ENCODE measurements around the gene MDGA2. TPM values are rescaled to one million over a fixed set of nuclear protein-coding genes. Genes with fewer than 3 reads are reported as not detected.

Gene MDGA2
- total and polyA plus RNA-seq, 2 of the 8 experiments (the other 6 are each of a cell fraction or from before 2014, with no cell fraction given) = 0.11 to 0.69 TPM

DNA sequence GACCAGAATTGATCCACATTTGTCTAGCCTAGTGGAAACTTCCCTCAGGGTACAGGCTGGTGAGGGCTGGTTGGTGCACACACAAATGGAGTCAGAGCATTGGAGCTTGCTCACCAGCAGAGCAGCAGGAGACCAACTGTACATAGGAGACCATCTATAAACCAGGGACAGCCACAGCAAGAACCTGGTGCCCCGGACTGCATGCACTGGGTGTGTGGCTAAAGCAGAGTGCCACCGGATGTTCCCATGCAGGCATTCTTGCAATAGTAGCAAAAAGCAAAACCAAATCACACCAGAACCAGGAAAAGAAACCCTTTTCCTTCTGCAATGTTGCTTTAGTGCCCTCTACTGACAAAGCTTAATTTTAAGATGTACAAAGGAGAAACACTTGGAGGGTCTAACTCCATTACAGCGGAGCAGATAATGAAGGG lies 136.4 kb downstream of the MDGA2 start:
- H3K23ac ChIP-seq (ENCODE audit: insufficient read length) = no peak overlapping the region
- peak overlapping the region; percentile 4 for H4K91ac ChIP-seq (replicated peaks; ENCODE audit: insufficient read length, low read length)
- peak overlapping the region; percentile 57; the same call in 1 of the 2 replicates for H2BK20ac ChIP-seq (ENCODE audit: low read length)
- no peak overlapping the region; the same call in 1 of the 2 replicates for H3K18ac ChIP-seq (ENCODE audit: extremely low read depth, low read length)
- TF ChIP-seq RXRA (IDR thresholded peaks at IDR 0.05; ENCODE audit: insufficient read depth, low read depth, low read length) (no peak), TEAD4 (IDR thresholded peaks at IDR 0.05; ENCODE audit: low read depth, low read length) (0 out of 2 replicates have a peak, but pooled peaks have one; percentile 8), CTCF (IDR thresholded peaks at IDR 0.05; ENCODE audit: control extremely low read depth in 1 of 3, insufficient read depth in 1 of 3, low read depth in 1 of 3, low read length in 3 of 3) (peak in 2 of 3 experiments; percentile 62 to 67; a peak in 2 of 4 replicates), RAD21 (IDR thresholded peaks at IDR 0.05 in 1 of 2, conservative IDR thresholded peaks at IDR 0.05 in 1 of 2; ENCODE audit: low read depth in 2 of 2, low read length in 2 of 2) (peak; percentile 88), SUZ12 (IDR thresholded peaks at IDR 0.05; ENCODE audit: low read length) (no peak), CHD2 (IDR thresholded peaks at IDR 0.05; ENCODE audit: low read length) (no peak), BACH1 (IDR thresholded peaks at IDR 0.05; ENCODE audit: low read length) (no peak), YY1 (IDR thresholded peaks at IDR 0.05; ENCODE audit: low read depth, low read length) (no peak), SIN3A (conservative IDR thresholded peaks at IDR 0.05 in 1 of 2, IDR thresholded peaks at IDR 0.05 in 1 of 2; ENCODE audit: low read depth in 1 of 2, low read length in 2 of 2) (no peak), SAP30 (IDR thresholded peaks at IDR 0.05; ENCODE audit: insufficient read depth, insufficient replicate concordance, low read length) (no peak)
- H2BK15ac ChIP-seq (ENCODE audit: low read length) = no peak overlapping the region
- H3K9ac ChIP-seq (replicated peaks in 1 of 4; ENCODE audit: extremely low read depth in 1 of 4, low read depth in 3 of 4, low read length in 3 of 4) = no peak overlapping the region
- H3K79me1 ChIP-seq (ENCODE audit: low read depth, low read length) = no peaks in the 10 kb centered on the region
- no peak overlapping the region for H3K4ac ChIP-seq (replicated peaks; ENCODE audit: insufficient read length, low read depth, low read length)
- peak overlapping the region; percentile 37; the same call in 1 of the 2 replicates for H2BK5ac ChIP-seq (ENCODE audit: low read depth, low read length)
- H2BK120ac ChIP-seq (replicated peaks; ENCODE audit: low read depth, low read length) = peak overlapping the region; percentile 40
- 55% methylated on average over 3 of the region's 3 CpGs; no CpG with 5 or more reads in 1 of the 2 experiments for WGBS, 2 experiments (ENCODE audit: extremely low coverage in 1 of 2, insufficient coverage in 1 of 2, insufficient read length in 1 of 2, insufficient replicate concordance in 2 of 2, low coverage in 1 of 2, low lambda C conversion rate in 2 of 2, missing lambda C conversion rate in 1 of 2)
- no peaks in the 10 kb centered on the region for H3K27me3 ChIP-seq (replicated peaks in 1 of 4; ENCODE audit: control insufficient read depth in 3 of 4, extremely low read depth in 1 of 4, insufficient read depth in 3 of 4, low read length in 3 of 4)
- H3K4me1 ChIP-seq (replicated peaks in 1 of 4; ENCODE audit: control insufficient read depth in 3 of 4, insufficient read depth in 4 of 4, low read length in 3 of 4) = peaks cover 0 to 13% (median 3%) of the 10 kb centered on the region in 4 experiments; a peak in 1 of 7 replicates
- H3K27ac ChIP-seq (ENCODE audit: low read depth, low read length) = no peak overlapping the region
- H4K20me1 ChIP-seq (replicated peaks in 1 of 2; ENCODE audit: control insufficient read depth in 1 of 2, insufficient read depth in 2 of 2, low read length in 2 of 2) = no peaks in the 10 kb centered on the region
- POLR2A ChIA-PET (ENCODE audit: partially characterized antibody) = no interaction called here
- no peak overlapping the region for H2AK5ac ChIP-seq (ENCODE audit: low read depth, low read length)
- no peak overlapping the region for H3K4me2 ChIP-seq (ENCODE audit: insufficient read depth in 1 of 2, low read depth in 2 of 2, low read length in 2 of 2)
- no peaks in the 10 kb centered on the region for H3K9me3 ChIP-seq (ENCODE audit: insufficient read depth in 2 of 2, low read depth in 1 of 2, low read length in 1 of 2)
- no peak overlapping the region for H3K4me3 ChIP-seq (ENCODE audit: extremely low read depth in 1 of 4, insufficient read depth in 2 of 4, low read depth in 3 of 4, low read length in 4 of 4)
- DNase-seq (ENCODE audit: low read depth in 1 of 2, low spot score in 2 of 2) (peak; percentile 5 to 53), FAIRE-seq (peak; percentile 81)
- H3K56ac ChIP-seq (replicated peaks; ENCODE audit: insufficient read length, low read depth, low read length) = no peak overlapping the region
- no peak overlapping the region for H3K14ac ChIP-seq (ENCODE audit: insufficient read length)
- H3K79me2 ChIP-seq (ENCODE audit: control insufficient read depth in 1 of 2, insufficient read depth in 2 of 2, low read length in 2 of 2) = no peaks in the 10 kb centered on the region
- H2BK12ac ChIP-seq (ENCODE audit: low read depth, low read length) = peak overlapping the region; percentile 35; the same call in 1 of the 2 replicates
- CTCF ChIA-PET (ENCODE audit: partially characterized antibody) = interaction anchor here (0.5 to 1.7 kb wide), 20 partner anchors 10 to 486 kb away, joined by 3 to 8 read pairs (median 3); no protein-coding TSS in a partner anchor
- no peaks in the 10 kb centered on the region for H3K36me3 ChIP-seq (ENCODE audit: control insufficient read depth in 2 of 4, insufficient read depth in 4 of 4, low read length in 3 of 4)
- no peak overlapping the region for H4K5ac ChIP-seq (ENCODE audit: insufficient read length, low read depth, low read length)
- no peaks in the 10 kb centered on the region for H3K23me2 ChIP-seq (ENCODE audit: low read depth, low read length)
- H2AFZ ChIP-seq (ENCODE audit: low read length) = peak overlapping the region; percentile 54; the same call in 1 of the 2 replicates
- no peak overlapping the region for H4K8ac ChIP-seq (ENCODE audit: extremely low read depth, insufficient read depth, low read length)

All from H1 (cell line).